ENCODE measurements around the gene ARHGEF16.

ARHGEF16 gene

DNA sequence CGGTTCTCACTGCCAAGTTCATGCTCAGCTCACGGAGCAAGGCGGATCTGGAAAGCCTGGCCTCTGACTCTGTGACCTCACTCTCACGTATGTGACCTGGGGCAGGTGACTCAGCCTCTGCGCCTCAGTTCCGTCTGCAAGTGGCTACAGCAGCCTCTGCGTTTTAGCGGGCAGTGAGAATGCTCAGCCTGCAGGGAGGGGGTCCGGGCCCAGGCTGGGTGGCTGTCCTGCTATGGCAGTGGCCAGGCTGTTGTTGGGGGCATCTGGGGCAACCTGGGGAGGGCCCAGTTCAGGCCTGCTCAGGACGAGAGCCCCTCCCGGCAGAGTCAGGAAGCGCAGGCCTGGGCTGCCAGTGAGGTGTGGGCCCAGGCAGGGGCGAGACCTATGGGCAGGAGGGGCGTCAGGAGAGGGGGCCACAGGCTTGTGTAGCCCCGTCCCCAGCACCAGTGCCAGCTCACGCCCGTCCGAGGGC is 27.9 kb downstream of the ARHGEF16 start:
- no peak for DNase-seq (ENCODE audit: low read depth)

DNA sequence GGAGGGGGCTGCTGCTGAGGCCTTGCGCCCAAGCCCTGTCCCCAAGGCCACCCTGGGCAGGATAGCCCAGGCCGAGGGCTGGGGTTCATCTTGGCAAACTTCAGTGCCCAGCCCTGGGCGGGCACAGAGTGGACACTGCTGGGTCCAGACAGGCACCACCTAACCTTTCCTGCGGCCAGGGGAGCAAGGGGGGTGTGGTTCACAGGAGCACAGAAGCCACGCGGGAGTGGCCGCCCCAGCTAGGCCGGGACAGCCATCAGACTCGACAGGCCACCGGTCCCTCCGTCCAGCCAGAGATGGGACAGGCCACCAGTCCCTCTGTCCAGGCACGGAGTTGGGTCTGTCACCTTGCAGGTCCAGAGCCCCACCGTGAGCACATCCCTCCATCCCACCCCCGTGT is 28.9 kb downstream of the ARHGEF16 start:
- no peak for DNase-seq (ENCODE audit: low read depth)

DNA sequence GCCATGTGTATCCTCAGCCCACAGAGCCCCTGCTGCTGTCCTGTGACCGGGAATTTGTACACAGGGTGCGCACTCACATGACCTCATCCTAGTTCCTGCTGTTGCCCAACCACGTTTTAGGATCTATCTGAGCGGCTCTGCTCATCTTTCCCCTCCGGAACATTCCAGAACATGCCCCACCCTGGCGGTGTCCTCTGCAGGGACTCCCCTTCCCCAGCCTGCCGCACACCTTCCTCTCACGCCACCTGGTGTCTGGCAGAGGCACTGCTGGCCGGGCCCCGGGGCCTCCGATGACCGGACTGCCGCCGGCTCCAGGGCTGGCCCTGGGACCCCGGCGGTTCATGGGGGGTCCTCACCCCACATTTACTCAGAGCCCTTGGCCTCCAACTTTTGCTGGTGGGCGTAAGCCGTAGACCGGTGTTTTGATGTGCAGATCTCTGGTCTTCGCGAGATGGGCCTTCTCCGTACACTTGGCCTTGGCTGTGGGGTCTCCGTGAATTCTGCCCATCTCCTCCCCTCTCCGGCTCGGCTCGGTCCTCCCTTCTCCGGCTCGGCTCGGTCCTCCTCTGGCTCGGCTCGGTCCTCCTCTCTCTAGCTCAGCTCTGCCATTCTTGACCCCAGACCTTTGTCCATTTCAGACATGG is 29.5 kb downstream of the ARHGEF16 start:
- no peak for DNase-seq (ENCODE audit: low read depth)

DNA sequence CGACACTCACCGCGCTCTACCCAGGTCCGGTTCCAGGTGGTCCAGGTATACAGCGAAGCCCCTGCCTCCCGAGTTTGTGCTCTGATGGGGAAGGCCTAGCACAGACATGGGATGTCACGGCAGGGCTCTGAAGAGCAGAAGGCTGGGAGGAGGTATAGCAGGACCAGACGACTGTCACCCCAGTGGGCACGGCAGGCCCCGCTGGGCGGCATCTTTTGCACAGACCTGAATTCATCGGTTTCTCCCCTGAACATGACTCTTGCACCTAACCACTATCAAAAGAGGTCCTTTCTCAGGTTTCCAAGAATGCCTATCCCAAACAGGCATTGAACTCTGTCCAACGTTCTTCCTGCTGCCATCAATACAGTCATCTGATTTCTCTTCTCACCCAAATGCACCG is 30.6 kb downstream of the ARHGEF16 start:
- no peak for DNase-seq (ENCODE audit: low read depth)

DNA sequence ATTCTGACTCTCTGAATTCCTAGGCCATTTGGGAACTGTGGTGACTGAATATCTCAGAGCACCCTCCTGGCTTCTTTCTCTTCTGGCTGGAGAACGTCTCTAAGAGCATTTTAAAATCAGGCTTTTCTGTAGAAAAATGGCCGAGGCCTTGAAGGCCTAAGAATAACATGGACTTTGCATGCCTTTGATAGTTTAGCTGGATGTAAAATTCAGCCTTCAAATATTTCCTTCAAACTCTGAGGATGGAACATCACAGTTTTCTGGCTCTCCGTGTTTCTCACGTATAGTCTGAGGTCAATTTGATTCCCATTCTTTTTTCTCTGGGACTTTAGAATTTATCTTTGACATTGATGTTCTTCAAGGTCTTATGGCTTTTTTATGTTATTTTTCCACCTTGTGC is 34.0 kb downstream of the ARHGEF16 start:
- DNase-seq (ENCODE audit: low read depth): no peak

DNA sequence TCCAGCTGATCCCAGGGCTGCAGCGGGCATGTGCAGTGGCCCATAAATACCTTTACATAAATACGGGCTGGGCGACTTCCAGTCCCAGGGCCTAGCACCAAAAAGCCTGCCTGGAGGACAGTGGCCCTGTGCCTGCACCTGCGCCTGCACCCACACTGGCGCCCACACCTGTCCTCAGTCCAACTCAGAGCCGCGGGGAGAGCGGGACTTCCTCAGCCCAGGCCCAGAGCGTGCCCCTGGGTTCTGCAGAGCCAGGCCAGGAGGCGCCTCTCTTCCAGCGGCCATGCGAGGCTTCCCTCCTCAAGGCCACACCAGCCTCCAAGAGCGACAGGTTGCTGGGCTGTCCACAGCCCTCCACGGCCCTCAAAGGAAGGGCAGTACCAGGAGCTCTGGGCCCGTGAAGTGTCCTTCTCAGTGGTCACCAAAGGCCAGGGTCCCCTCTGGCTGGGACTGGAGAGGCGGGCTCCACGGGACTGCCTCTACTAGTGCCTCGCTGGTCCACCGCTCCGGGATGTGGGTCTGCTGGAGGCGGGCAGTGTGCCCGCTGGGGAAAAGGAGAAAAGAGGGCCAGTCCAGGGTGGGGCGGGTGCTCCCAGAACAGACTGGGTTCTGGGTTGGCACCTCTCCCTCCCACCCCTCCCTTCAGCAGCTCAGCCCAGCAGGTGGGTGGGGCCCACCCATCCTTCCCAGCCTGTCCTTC is 35.7 kb downstream of the ARHGEF16 start:
- DNase-seq (ENCODE audit: low read depth): no peak

DNA sequence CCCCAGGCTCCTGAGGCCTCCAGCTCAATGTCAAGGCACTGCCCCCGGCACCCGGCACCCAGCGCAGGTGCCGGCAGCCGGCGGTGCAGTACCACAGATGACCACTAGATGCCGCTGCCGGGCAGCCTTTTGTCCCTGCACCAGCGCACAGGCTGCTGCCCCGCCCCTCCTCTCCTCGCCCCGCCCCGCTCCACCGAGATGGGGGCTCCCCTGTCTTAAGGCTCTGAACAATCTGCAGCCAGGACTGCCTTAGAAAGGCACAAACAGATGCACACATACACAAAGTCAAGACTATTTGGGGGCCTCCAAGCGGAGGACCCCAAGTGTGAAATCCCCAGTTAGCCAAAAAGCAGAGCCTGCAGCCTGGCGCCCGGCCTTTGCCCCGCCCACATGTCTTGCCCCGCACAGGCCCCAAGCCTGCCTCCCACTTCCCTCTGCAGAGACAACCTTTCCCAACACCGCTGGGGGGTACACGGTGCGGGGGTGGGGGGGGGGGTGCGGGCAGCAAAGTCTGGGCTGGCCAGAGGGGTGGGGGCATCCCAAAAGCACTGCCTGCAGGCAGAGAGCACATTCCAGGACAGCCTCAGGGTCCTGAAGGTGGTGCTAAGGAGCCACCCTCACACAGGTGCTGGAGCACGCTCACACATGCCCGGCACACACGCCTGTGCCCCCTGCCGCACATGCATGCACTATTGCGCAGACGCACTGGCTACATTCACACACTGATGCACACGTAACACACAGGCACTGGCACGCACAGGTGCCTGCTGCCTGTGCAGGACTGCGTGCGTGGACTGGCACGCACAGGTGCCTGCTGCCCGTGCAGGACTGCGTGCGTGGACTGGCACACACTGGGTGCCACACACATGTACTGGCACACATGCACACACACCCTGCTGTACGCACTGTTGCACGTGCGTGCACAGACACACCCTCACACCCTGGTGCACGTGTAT is 37.1 kb downstream of the ARHGEF16 start:
- peak; percentile 73 for DNase-seq (ENCODE audit: low read depth)

DNA sequence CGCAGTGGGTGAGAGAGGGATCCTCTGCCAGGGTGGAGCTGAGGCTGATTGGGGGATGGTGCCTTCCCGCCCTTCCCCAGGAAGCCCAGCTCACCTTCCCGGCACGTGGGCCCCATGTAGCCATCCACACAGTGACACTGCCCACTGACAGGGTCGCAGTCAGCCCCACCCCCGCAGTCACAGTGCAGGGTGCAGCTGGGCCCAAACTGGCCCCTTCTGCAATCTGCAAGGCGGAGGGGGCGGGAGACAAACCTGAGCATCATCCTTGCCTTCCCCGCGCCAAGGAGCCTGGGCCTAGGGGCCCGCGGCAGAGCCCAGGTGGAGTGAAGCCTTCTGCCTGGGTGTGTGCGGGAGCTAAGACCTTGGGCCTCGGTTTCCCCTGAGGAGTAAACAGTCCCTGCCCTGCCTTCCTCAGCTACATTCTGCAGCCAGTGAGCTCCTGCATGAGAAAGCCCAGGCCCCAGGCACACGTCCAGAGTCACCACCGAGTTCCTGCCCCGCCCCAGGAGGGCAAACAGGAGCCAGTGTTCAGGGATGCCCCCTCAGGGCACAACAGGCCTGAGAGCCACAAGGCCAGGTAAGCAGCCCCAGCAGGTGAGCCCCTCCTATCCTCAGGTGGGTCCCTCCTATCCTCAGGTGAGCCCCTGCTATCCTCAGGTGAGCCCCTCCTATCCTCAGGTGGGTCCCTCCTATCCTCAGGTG is 38.2 kb downstream of the ARHGEF16 start:
- no peak for DNase-seq (ENCODE audit: low read depth)

DNA sequence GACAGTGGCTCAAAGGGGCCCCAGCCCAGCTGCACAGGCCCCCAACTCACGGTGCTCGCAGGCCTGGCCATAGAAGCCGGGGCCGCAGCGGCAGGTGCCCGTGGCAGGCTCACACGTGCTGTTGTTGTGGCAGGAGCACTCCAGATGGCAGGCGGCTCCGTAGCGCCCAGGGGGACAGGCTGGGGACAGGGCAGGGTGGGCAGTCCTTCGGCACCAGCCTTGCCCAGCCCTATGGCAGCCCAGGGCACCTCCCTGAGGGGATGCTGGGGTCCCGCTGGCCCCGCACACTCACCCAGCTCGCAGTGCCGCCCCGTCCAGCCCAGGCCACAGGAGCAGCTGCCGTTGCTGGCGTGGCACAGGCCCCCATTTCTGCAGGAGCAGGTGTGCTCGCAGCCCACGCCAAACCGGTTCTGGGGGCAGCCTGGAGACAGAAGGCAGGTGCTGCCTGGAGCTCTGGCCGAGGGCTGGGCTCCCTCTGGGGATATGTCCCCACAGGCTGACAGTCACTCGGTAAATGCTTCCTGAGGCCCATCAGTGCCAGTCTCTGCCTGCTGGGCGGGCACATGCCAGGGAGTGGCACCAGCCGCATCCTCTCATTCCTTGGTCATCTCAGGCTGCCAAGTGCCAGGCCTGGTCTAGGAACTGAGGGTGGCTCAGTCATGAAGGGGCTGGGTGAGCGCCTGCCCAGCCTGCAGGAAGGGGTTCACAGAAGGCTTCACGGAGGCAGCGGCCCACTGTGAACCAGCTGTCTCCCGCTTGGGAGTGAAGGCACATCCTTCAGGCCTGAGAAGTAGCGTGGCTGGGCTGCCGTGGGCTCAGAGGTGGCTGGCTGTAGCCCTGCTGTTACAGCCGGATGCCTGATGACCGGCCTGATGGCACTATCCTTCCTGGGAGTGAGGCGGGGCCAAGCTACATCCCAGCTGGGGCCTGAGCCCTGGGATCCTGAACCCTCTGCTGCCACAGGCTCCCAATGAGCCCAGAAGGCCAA is 40.1 kb downstream of the ARHGEF16 start:
- no peak for DNase-seq (ENCODE audit: low read depth)

DNA sequence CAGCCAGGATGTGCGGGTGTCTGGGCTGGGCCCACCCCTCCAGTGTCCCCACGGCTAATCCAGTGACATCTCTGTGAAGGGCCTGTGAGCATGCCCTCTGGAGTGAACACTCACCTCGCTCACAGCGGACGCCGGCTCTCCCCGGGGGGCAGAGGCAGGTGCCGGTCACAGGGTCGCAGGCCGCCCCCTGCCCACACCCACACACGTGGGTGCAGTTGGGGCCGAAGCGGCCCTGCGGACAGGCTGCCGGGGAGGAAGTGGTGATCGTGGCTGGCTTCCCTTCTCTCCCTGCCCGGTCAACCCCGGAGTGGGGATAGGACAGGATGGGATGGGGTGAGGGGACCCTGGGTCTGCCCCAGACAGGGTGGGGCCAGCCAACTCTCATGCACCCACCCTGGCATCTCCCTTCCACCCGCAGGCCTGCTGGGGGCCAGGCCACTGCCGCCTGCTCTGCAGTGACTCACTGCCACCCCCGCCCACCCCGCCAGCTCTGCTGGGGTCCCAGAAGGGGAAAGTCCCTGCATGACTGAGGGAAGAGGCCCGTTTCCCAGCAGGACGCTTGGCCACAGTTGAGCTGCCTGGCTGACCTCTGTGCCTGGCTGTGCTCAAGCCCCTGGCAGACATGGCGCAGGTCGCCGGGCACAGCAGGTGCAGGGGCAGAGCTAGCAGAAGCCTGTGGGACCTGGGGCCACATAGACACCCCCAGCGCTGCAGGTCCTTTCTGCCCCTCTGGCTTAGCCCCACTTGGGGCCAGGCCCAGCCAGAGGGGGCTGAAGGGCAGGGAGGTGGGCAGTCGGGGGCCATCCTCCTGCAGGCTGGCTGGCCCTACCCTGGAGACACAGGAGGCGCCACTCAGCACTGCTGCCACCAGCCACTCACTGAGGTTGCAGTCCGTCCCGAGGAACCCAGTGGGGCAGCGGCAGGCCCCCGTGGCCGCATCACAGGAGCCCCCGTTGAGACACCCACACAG is 41.6 kb downstream of the ARHGEF16 start:
- DNase-seq (ENCODE audit: low read depth): no peak

DNA sequence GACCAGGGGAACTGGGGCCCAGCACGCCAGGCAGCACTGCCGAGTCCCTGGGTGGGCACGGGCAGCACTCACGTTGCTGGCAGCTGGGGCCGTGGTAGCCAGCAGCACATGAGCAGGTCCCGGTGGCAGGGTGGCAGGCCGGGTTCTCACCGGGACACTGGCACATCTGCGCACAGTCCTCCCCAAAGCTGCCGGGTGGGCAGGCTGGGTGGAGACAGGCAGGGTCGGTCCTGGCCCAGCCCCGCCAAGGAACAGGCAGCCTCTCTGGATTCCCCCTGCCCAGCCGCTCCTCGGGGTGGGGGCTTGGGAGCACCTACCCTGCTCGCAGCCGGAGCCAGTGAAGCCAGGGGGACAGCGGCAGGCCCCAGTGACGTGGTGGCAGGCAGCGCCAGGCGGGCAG is 42.5 kb downstream of the ARHGEF16 start:
- DNase-seq (ENCODE audit: low read depth): no peak

DNA sequence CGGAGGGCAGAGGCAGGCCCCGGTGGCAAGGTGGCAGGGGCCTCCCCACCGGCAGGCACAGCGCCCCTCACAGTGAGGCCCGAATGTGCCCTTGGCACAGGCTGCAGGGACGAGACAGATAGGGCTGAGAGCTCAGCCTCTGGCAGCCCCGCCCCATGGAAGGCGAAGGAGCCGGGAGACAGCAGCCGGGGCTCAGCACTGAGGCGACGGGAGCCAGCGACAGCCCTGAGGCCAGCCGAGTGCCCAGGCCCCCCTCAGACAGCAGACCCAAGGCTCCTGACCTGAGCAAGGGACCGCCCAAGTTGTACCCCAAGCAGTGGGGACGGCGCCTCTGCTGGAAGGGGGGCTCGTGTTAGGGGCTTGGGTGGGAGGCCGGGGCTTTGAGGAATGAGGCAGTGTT is 43.1 kb downstream of the ARHGEF16 start:
- no peak for DNase-seq (ENCODE audit: low read depth)

DNA sequence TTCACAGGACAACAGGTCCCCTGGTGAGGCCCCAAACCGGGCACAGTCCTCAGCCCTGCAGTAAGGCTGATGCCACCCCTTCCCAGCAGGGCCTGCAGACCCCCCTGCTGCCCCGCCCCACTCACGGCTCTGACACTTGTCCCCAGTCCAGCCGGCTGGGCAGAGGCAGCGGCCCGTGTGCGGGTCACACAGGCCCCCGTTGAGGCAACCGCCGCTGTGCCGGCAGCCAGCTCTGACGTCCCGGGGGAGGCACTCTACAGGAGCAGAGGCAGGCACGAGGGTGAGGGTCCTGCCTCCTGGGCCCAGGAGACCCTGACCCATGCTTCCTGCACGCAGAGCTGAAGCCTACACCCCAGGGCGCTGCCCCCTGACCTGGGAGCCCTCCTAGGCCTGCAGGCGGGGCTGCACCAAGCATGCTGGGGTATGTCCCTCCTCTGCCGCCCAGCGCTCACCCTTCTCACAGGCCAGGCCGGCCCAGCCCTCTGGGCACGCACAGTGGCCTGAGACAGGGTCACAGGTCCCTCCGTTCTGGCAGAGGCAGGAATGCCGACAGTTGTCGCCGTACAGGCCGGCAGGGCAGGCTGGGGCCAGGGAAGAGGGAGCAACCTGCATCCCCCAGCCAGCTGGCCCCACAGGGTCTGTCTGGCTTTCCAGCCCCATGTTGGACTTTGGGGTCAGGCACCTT is 43.9 kb downstream of the ARHGEF16 start:
- DNase-seq (ENCODE audit: low read depth): no peak

DNA sequence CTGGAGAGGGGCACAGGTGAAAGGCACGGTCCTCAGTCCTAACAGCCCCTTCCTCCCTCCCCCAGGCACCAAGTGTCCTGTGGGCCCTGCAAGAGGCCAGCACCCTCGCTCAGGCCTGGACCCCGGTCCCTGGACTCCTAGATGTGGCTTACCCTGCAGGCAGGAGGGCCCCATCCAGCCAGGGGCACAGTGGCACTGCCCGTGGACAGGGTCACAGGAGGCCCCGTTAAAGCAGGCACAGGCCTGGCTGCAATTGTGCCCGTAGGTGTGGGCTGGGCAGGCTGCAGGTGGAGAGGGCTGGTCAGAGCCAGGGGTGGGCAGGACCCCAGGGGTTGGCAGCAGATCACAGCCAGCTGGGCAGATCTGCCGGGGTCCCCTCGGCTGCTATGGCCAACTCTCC is 44.5 kb downstream of the ARHGEF16 start:
- DNase-seq (ENCODE audit: low read depth): no peak

DNA sequence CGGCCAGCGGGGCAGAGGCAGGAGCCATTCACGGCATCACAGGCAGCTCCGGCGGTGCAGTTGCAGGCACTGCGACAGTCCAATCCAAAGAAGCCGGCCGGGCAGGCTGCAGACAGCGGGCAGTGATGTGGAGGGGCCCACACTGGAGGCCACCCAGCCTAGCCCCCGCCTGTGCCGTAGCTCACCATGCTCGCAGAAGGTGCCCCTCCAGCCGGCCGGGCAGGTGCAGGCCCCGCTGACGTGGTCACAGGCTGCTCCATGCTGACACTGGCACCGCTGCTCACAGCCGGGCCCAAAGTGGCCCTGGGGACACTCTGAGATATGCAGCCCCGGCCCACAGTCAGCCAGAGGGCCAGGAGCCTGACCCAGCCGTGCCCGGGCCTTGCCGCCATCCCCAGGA is 45.1 kb downstream of the ARHGEF16 start:
- DNase-seq (ENCODE audit: low read depth): no peak

DNA sequence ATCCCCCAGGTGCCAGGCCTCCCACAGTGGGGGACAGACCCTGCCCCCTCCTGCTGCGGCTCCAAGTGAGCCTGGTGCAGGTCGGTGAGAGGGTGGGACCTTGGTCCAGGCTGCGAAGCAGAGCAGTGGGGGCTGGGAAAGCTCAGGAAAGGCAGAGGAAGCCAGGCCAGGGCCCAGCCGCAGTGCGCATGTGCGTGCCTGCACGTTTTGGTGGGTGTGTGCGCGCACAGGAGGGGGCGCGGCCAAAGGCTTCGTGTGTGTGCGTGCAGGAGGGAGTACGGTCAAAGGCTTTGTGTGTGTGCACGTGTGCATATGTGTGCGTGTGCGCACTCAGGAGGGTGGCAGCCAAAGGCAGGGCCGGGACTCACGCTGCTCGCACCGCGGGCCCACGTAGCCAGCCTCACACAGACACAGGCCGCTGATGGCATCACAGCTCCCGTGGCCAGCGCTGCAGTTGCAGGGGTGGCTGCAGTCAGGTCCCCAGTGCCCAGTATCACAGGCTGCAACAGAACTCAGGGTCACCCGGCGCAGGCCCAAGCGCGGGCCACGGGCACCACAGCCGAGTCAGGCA is 45.9 kb downstream of the ARHGEF16 start:
- no peak for DNase-seq (ENCODE audit: low read depth)

DNA sequence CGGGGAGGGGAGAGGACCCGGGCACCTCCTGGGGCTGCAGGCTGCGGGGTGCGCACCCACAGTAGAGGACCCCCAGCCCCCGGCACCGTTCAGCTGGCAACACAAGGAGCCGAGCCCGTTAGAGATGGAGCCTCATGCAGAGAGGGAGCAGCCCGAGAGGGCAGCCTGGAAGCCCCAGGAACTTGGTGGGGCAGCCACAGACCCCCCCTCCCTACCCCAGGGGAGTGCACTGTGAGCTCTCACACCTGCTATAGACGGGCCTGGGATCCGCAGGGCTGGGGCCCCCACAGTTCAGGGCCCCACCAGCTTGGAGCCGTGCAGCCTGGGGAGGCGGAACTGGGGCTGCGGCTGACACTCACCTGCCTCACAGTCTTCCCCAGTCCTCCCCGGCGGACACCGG is 47.0 kb downstream of the ARHGEF16 start:
- no peak for DNase-seq (ENCODE audit: low read depth)

DNA sequence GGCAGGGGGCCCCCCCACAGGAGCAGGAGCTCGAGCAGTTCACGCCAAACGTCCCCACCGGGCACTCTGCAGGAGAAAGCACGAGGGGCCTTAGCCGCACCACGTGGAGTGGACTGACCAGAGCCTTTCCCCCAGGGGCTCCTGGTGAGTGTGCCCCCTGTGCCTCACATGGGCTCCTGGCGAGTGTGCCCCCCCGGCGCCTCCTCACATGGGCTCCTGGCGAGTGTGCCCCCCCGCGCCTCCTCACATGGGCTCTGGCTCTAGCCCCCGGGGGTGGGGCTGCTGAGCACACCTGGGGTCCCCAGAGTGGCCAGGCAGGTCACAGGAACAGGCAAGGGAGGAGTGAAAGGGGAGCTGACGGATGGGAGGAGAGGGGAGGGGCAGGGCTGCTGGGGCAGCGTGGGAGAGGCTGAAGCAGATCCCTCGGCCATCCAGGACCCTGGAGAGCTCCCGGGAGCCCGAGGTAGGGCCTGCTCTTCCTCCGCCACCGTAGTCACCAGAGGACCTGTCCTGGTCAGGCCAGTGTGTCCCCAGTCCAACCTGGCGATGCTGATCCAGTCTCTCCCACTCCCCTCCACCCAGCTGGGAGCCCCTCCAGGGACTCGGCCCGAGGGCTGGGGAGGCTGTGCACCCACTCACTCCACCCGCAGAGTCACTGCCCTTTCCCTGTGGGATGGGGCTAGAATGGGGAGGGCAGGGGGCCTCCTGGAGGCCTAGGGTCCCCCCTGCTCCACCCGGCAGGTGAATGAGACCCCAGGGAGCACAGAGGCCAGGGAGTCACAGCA is 47.6 kb downstream of the ARHGEF16 start:
- DNase-seq (ENCODE audit: low read depth): no peak
